Bronchial epithelial cell (primary cell): ENCODE results near the gene WRAP73. TPM values are rescaled to one million over a fixed set of nuclear protein-coding genes. Genes with fewer than 3 reads are reported as not detected.

ENCODE experiments used
- DNase-seq: peaks from one replicate; pipeline ENCODE4 v3.0.0-alpha.2; 2010; ENCODE audit warnings: low read depth
- FAIRE-seq: peaks from 2 replicates; lab custom pipeline; 2011; peaks lifted over from hg19 to GRCh38; lab: Jason Lieb, UNC
- H3K27me3 ChIP-seq: 2 replicates; pipeline ENCODE4 v1.5.1; 2011; ENCODE audit warnings: low read length; ENCODE audit not compliant: control insufficient read depth, insufficient read depth
- H3K36me3 ChIP-seq: 2 replicates; pipeline ENCODE4 v1.5.1; 2011; ENCODE audit warnings: low read length; ENCODE audit not compliant: control insufficient read depth, insufficient read depth
- H3K4me3 ChIP-seq: 2 replicates; pipeline ENCODE4 v1.5.1; 2011; ENCODE audit warnings: mild to moderate bottlenecking, low read depth, low read length, control low read depth
- total RNA-seq: library from RNA; depleted of rRNA; stranded (reverse); fragments of >200 nt; gene quantifications from 2 replicates; pipeline ENCODE4 v1.2.1, GENCODE V29; 2014
- TF ChIP-seq, protein P1 (sequence below): IDR thresholded peaks from 2 replicates; pipeline ENCODE4 v1.5.1; 2011; ENCODE audit warnings: mild to moderate bottlenecking, moderate library complexity, low read length, control low read depth, inconsistent platforms; ENCODE audit not compliant: insufficient read depth, severe bottlenecking

The WRAP73 gene
- total RNA-seq, 1 donor from 2014 or later, result 21.3 TPM

DNA sequence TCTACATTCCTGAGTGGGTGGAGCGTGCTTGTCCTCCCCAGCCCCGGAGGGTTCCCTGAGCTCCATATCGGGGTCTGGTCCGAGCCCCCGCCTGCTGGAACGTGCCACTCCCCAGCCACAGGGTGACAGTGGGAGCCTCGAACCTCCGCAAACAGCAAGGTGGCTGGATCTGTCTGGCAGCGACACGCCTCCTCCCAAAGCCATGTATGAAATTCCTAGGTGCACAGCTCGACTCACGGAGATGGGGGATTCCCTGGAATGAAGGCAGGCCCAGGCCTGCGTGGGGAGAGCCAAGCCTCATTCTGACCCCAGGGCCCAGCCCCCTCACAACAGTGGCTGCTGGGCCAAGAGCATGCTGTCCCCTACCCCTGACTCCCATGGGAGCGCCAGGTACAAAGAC, 35.3 kb upstream of the WRAP73 start:
- Histone ChIP-seq H3K36me3 (no peaks in the 10 kb centered on the region), H3K27me3 (no peaks in the 10 kb centered on the region), H3K4me3 (no peak overlapping the region)
- TF ChIP-seq, protein P1, sequence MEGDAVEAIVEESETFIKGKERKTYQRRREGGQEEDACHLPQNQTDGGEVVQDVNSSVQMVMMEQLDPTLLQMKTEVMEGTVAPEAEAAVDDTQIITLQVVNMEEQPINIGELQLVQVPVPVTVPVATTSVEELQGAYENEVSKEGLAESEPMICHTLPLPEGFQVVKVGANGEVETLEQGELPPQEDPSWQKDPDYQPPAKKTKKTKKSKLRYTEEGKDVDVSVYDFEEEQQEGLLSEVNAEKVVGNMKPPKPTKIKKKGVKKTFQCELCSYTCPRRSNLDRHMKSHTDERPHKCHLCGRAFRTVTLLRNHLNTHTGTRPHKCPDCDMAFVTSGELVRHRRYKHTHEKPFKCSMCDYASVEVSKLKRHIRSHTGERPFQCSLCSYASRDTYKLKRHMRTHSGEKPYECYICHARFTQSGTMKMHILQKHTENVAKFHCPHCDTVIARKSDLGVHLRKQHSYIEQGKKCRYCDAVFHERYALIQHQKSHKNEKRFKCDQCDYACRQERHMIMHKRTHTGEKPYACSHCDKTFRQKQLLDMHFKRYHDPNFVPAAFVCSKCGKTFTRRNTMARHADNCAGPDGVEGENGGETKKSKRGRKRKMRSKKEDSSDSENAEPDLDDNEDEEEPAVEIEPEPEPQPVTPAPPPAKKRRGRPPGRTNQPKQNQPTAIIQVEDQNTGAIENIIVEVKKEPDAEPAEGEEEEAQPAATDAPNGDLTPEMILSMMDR, result no peak
- no peak for FAIRE-seq
- DNase-seq, result peak; percentile 75

DNA sequence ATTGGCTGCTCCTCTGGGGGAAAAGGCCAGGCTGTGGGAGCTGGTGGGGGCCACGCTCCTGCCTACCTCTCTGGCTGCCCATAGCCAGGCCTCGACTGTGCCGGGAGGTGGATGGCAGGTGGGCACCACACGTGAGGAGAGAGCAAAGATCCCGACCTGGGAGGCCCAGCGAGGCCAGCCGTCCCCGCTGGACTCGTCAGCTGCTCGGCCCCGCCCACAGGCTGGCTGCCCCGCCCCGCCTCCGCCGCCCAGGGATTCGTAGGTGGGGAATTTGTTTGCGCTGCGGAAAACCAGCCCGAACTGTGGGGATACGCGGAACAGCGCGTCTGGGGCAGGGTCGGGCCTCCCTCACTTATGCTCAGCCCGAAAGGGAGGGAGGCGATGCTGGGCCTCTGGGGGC, 34.1 kb upstream of the WRAP73 start:
- Histone ChIP-seq H3K27me3 (no peaks in the 10 kb centered on the region), H3K36me3 (no peaks in the 10 kb centered on the region), H3K4me3 (peak overlapping the region; percentile 16)
- FAIRE-seq (no peak), DNase-seq (no peak)
- TF ChIP-seq, protein P1, result no peak

DNA sequence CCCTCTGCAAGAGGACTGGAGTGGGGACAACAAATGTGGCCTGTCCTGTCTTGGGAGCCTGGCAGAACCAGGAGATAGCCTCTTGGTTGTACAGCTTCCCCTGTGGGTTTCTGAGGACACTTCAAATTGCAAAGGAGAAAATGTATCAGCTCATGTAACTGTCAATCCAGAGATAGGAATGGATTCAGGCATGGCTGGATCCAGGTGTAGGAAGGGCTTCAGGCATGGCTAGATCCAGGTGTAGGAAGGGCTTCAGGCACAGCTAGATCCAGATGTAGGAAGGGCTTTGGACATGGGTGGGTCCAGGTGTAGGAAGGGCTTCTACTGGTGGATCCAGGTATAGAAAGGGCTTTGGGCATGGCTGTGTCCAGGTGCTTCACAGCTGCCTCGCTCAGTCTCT, 33.3 kb upstream of the WRAP73 start:
- H3K27me3 ChIP-seq, result no peaks in the 10 kb centered on the region
- H3K36me3 ChIP-seq, result no peaks in the 10 kb centered on the region
- H3K4me3 ChIP-seq, result no peak overlapping the region
- FAIRE-seq (no peak), DNase-seq (no peak)
- TF ChIP-seq, protein P1, result no peak

DNA sequence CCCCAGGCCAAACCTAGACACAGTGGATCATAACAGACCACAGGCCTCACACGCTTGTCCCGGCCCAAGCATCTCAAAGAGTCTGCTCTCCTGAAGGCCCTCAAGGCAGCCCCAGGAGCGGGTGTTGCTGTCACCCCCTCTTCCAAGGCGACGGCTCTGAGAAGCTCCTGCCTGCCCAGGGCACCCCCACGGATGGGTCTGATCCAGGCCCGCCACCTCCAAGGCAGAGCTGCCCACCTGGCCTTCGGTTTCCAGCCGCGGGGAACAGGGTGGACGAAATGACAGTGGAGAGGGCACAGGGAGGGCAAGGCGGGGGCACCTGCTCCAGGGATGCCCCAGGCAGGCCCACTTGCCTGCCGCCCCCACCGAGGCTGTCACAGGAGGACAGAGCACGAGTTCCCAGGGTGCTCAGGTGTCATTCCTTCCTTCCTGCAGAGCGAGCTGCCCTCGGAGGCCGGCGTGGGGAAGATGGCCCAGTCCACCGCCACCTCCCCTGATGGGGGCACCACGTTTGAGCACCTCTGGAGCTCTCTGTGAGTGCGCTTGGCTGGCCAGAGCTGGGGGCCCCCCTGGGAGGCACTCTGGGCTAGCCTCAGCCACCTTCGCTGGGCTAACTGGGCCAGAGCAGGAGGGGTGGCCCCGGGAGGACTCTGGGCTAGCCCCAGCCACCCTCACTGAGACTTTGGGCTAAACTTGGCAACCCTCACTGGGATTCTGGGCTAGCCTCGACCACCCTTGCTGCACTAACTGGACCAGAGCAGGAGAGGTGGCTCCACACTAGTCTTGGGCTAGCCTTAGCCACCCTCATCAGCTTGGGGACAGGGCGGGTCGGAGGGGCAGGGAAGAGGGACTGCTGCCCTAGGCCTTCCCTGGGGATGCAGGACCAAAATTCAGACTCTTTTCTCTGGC, 32.2 kb upstream of the WRAP73 start:
- H3K36me3 ChIP-seq, result no peaks in the 10 kb centered on the region
- TF ChIP-seq, protein P1, result no peak
- no peak overlapping the region for H3K4me3 ChIP-seq
- DNase-seq (no peak), FAIRE-seq (no peak)
- H3K27me3 ChIP-seq, result no peaks in the 10 kb centered on the region

DNA sequence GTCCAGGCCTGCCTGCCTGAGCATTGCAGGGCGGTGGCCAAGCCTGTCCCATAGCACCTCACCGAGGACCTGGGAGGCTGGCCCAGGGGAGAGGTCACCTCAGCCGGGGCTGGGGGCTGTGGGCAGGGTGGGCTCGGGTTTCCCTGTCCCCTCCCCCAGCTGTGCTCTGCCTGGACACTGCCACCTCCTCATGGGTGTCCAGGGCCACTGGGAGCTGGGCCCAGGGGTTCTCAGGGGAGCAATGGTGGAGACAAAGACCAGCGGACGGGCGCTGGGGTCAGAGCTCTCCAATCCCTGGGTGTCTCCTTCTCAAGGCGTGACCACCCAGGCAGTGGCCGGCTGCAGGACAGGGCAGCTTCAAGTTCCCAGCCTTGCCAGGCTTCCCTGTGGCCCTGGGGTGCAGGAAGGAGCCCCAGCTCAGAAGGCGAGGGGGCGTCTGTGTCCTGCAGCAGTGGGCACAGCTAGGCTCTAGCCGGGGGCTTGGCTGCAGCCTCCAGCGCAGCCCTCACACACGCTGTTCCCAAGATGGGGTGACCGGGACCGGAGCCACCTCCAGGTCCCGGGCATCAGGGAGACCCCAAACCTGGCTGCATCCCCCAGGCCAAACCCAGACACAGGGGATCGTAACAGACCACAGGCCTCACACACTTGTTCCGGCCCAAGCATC, 31.5 kb upstream of the WRAP73 start:
- Histone ChIP-seq H3K27me3 (no peaks in the 10 kb centered on the region), H3K4me3 (no peak overlapping the region), H3K36me3 (no peaks in the 10 kb centered on the region)
- FAIRE-seq (no peak), DNase-seq (no peak)
- TF ChIP-seq, protein P1, result no peak
